H1 (cell line): Measurements from ENCODE around the gene FH. TPM values are rescaled to one million over a fixed set of nuclear protein-coding genes. Genes with fewer than 3 reads are reported as not detected.

Experiments used
- CTCF ChIA-PET: fragments of 300-600 bp; sonication (Branson Sonifier 250); formaldehyde crosslinking; loops from one replicate; lab custom pipeline; 2021; ENCODE audit not compliant: partially characterized antibody; lab: Charles Lee
- POLR2A ChIA-PET: fragments of 300-600 bp; sonication (Branson Sonifier 250); formaldehyde crosslinking; loops from one replicate; lab custom pipeline; 2021; ENCODE audit warnings: inconsistent platforms; ENCODE audit not compliant: partially characterized antibody; lab: Charles Lee
- DNase-seq, 2 experiments: peaks; one replicate each; pipeline versions ENCODE4 v3.0.0 to v3.0.0-alpha.2; 2010 to 2022; ENCODE audit warnings: low spot score in 2 of 2, low read depth in 1 of 2, mixed read lengths in 1 of 2
- FAIRE-seq: peaks from 2 replicates; lab custom pipeline; 2011; peaks lifted over from hg19 to GRCh38; lab: Jason Lieb, UNC
- H2AFZ ChIP-seq: 2 replicates; pipeline ENCODE4 v1.8.1; 2012; ENCODE audit warnings: low read length, inconsistent platforms
- H2AK5ac ChIP-seq: 2 replicates; pipeline ENCODE4 v1.6.1; 2013; ENCODE audit warnings: low read depth, low read length
- H2BK120ac ChIP-seq: replicated peaks from 2 replicates; pipeline ENCODE3; 2013; ENCODE audit warnings: low read depth, low read length, inconsistent platforms
- H2BK12ac ChIP-seq: 2 replicates; pipeline ENCODE4 v1.6.1; 2013; ENCODE audit warnings: low read depth, low read length
- H2BK15ac ChIP-seq: 2 replicates; pipeline ENCODE4 v1.6.1; 2013; ENCODE audit warnings: low read length
- H2BK20ac ChIP-seq: 2 replicates; pipeline ENCODE4 v1.6.1; 2013; ENCODE audit warnings: low read length
- H2BK5ac ChIP-seq: 2 replicates; pipeline ENCODE4 v1.6.1; 2013; ENCODE audit warnings: low read depth, low read length
- H3K14ac ChIP-seq: 2 replicates; pipeline ENCODE4 v1.6.1; 2013; ENCODE audit warnings: inconsistent platforms; ENCODE audit not compliant: insufficient read length
- H3K18ac ChIP-seq: 2 replicates; pipeline ENCODE4 v1.6.1; 2013; ENCODE audit warnings: low read length; ENCODE audit errors: extremely low read depth
- H3K23ac ChIP-seq: 2 replicates; pipeline ENCODE4 v1.6.1; 2013; ENCODE audit warnings: inconsistent platforms; ENCODE audit not compliant: insufficient read length
- H3K23me2 ChIP-seq: 2 replicates; pipeline ENCODE4 v1.6.1; 2013; ENCODE audit warnings: low read depth, low read length
- H3K27ac ChIP-seq: 2 replicates; pipeline ENCODE4 v1.6.1; 2011; ENCODE audit warnings: low read depth, low read length, inconsistent platforms
- H3K27me3 ChIP-seq, 4 experiments: replicated peaks in 1 of 4; 1 replicate in 1 of 4; 2 replicates in 3 of 4; pipeline versions ENCODE4 v1.6.1 to v1.8.1; 2011 to 2013; ENCODE audit warnings: low read length in 3 of 4, mild to moderate bottlenecking in 3 of 4, inconsistent platforms in 2 of 4, mixed read lengths in 2 of 4, moderate library complexity in 1 of 4; ENCODE audit not compliant: control insufficient read depth in 3 of 4, insufficient read depth in 3 of 4; ENCODE audit errors: extremely low read depth in 1 of 4
- H3K36me3 ChIP-seq, 4 experiments: 2 replicates each; pipeline versions ENCODE4 v1.6.1 to v1.8.1; 2011 to 2013; ENCODE audit warnings: mild to moderate bottlenecking in 4 of 4, low read length in 3 of 4, moderate library complexity in 2 of 4, control low read depth in 1 of 4, inconsistent platforms in 1 of 4; ENCODE audit not compliant: insufficient read depth in 4 of 4, control insufficient read depth in 2 of 4
- H3K4ac ChIP-seq: replicated peaks from 2 replicates; pipeline ENCODE3; 2013; ENCODE audit warnings: low read length, low read depth, mixed read lengths, inconsistent platforms; ENCODE audit not compliant: insufficient read length
- H3K4me1 ChIP-seq, 4 experiments: replicated peaks in 1 of 4; 1 replicate in 1 of 4; 2 replicates in 3 of 4; pipeline versions ENCODE4 v1.6.1 to v1.8.1; 2011 to 2013; ENCODE audit warnings: low read length in 3 of 4, inconsistent platforms in 2 of 4, mixed read lengths in 1 of 4; ENCODE audit not compliant: insufficient read depth in 4 of 4, control insufficient read depth in 3 of 4
- H3K4me2 ChIP-seq, 2 experiments: 2 replicates each; pipeline versions ENCODE4 v1.6.1 to v1.8.1; 2011 to 2013; ENCODE audit warnings: low read depth in 2 of 2, low read length in 2 of 2, control low read depth in 1 of 2, inconsistent platforms in 1 of 2, mild to moderate bottlenecking in 1 of 2; ENCODE audit not compliant: insufficient read depth in 1 of 2
- H3K4me3 ChIP-seq, 4 experiments: fragments of 200-600, 300-600 bp in 1 of 4; sonication (generic), shearing (Covaris generic), sonication (Bioruptor Twin) in 1 of 4; 2 replicates each; pipeline versions ENCODE4 v1.5.1 to v1.8.1; 2011 to 2016; ENCODE audit warnings: low read length in 4 of 4, low read depth in 3 of 4, control low read depth in 2 of 4, inconsistent platforms in 2 of 4, mild to moderate bottlenecking in 2 of 4, mixed read lengths in 1 of 4, moderate library complexity in 1 of 4; ENCODE audit not compliant: insufficient read depth in 2 of 4; ENCODE audit errors: extremely low read depth in 1 of 4
- H3K56ac ChIP-seq: replicated peaks from 2 replicates; pipeline ENCODE3; 2013; ENCODE audit warnings: low read depth, mild to moderate bottlenecking, mixed read lengths, low read length, inconsistent platforms; ENCODE audit not compliant: insufficient read length
- H3K79me1 ChIP-seq: 2 replicates; pipeline ENCODE4 v1.6.1; 2013; ENCODE audit warnings: low read depth, low read length, control low read depth
- H3K79me2 ChIP-seq, 2 experiments: 2 replicates each; pipeline versions ENCODE4 v1.6.1 to v1.8.1; 2012 to 2013; ENCODE audit warnings: low read length in 2 of 2, mild to moderate bottlenecking in 2 of 2, inconsistent platforms in 1 of 2; ENCODE audit not compliant: insufficient read depth in 2 of 2, control insufficient read depth in 1 of 2
- H3K9ac ChIP-seq, 4 experiments: replicated peaks in 1 of 4; 1 replicate in 1 of 4; 2 replicates in 3 of 4; pipeline versions ENCODE4 v1.6.1 to v1.8.1; 2011 to 2013; ENCODE audit warnings: low read depth in 3 of 4, low read length in 3 of 4, control low read depth in 2 of 4, mild to moderate bottlenecking in 2 of 4, moderate library complexity in 2 of 4, inconsistent platforms in 1 of 4; ENCODE audit errors: extremely low read depth in 1 of 4
- H3K9me3 ChIP-seq, 2 experiments: 2 replicates each; pipeline versions ENCODE4 v1.6.1 to v1.8.1; 2012 to 2013; ENCODE audit warnings: mild to moderate bottlenecking in 2 of 2, moderate library complexity in 2 of 2, control low read depth in 1 of 2, inconsistent platforms in 1 of 2, low read depth in 1 of 2, low read length in 1 of 2, mixed read lengths in 1 of 2; ENCODE audit not compliant: insufficient read depth in 2 of 2
- H4K20me1 ChIP-seq, 2 experiments: replicated peaks in 1 of 2; 2 replicates each; pipeline versions ENCODE3 to v1.8.1; 2011 to 2013; ENCODE audit warnings: inconsistent platforms in 2 of 2, low read length in 2 of 2, mild to moderate bottlenecking in 1 of 2; ENCODE audit not compliant: insufficient read depth in 2 of 2, control insufficient read depth in 1 of 2
- H4K5ac ChIP-seq: 2 replicates; pipeline ENCODE4 v1.6.1; 2013; ENCODE audit warnings: low read length, low read depth, mixed read lengths, inconsistent platforms; ENCODE audit not compliant: insufficient read length
- H4K8ac ChIP-seq: 2 replicates; pipeline ENCODE4 v1.8.0; 2013; ENCODE audit warnings: mild to moderate bottlenecking, moderate library complexity, low read length, inconsistent platforms; ENCODE audit not compliant: insufficient read depth; ENCODE audit errors: extremely low read depth
- H4K91ac ChIP-seq: replicated peaks from 2 replicates; pipeline ENCODE3; 2013; ENCODE audit warnings: low read length, mixed read lengths, inconsistent platforms; ENCODE audit not compliant: insufficient read length
- CEBPB ChIP-seq: IDR thresholded peaks from 2 replicates; pipeline ENCODE4 v1.6.1; 2012; ENCODE audit warnings: low read depth, low read length
- JUN ChIP-seq: IDR thresholded peaks from 2 replicates; pipeline ENCODE4 v1.6.1; 2011; ENCODE audit warnings: low read depth, mild to moderate bottlenecking, improper control_type of control experiment, low read length
- WGBS, 2 experiments: shearing (Covaris generic) in 1 of 2; methylation state at CpG; one replicate each; pipeline versions ENCODE4 v1.1.6 to v1.1.7; 2013 to 2015; ENCODE audit warnings: low lambda C conversion rate in 2 of 2, mixed read lengths in 2 of 2, inconsistent platforms in 1 of 2, low coverage in 1 of 2, missing lambda C conversion rate in 1 of 2; ENCODE audit not compliant: insufficient replicate concordance in 2 of 2, insufficient coverage in 1 of 2, insufficient read length in 1 of 2; ENCODE audit errors: extremely low coverage in 1 of 2, missing lambda C conversion rate in 1 of 2; 5-methylcytosine and 5-hydroxymethylcytosine counted together
- polyA plus RNA-seq, 7 experiments: library from polyadenylated mRNA; depleted of rRNA in 3 of 7; stranded (reverse) in 5 of 7; unstranded in 2 of 7; fragments of >200 nt in 5 of 7; fragments of 200-250 nt in 2 of 7; gene quantifications; 1 replicate in 5 of 7; 2 replicates in 1 of 7; 4 replicates in 1 of 7; pipeline versions ENCODE4 v1.2.1 to v1.2.3, GENCODE V29; 2011 to 2013; ENCODE audit warnings: missing spikeins in 2 of 7, mixed read lengths in 2 of 7
- total RNA-seq: library from RNA; stranded (reverse); fragmentation: NEBNext Ultra II Directional; extraction: Animal tissue kit (Norgen Biotek cat#: 25700); gene quantifications from 2 replicates; pipeline ENCODE4 v1.2.1, GENCODE V29; 2021
- TF ChIP-seq, protein P1 (sequence below): IDR thresholded peaks from 2 replicates; pipeline ENCODE4 v1.6.1; 2011; ENCODE audit warnings: low read depth, mild to moderate bottlenecking, low read length; ENCODE audit not compliant: insufficient read depth

FH gene
- total and polyA plus RNA-seq, 2 of the 8 experiments (the other 6 are each of a cell fraction or from before 2014, with no cell fraction given) = 45.0 to 81.9 TPM

GRCh38 chr1:241475671-241476070 lies 43.9 kb downstream of the FH start:
- 89% methylated on average over 1 of the region's 1 CpG; no CpG with 5 or more reads in 1 of the 2 experiments for WGBS, 2 experiments
- Histone ChIP-seq H2AFZ (no peak overlapping the region), H3K27me3 (no peaks in the 10 kb centered on the region), H3K4me3 (no peak overlapping the region), H2BK5ac (no peak overlapping the region), H2BK20ac (no peak overlapping the region), H3K23ac (no peak overlapping the region), H3K27ac (no peak overlapping the region), H3K14ac (no peak overlapping the region), H3K36me3 (no peaks in the 10 kb centered on the region), H3K18ac (no peak overlapping the region), H3K4me1 (no peaks in the 10 kb centered on the region), H3K4me2 (no peak overlapping the region), H4K8ac (no peak overlapping the region), H2BK12ac (no peak overlapping the region), H2BK15ac (no peak overlapping the region), H2AK5ac (peak overlapping the region; percentile 39; the same call in 1 of the 2 replicates), H3K79me2 (no peaks in the 10 kb centered on the region), H3K23me2 (peaks cover 3% of the 10 kb centered on the region; the same call in 1 of the 2 replicates), H4K91ac (no peak overlapping the region), H4K5ac (no peak overlapping the region), H3K9ac (no peak overlapping the region), H3K56ac (no peak overlapping the region), H4K20me1 (no peaks in the 10 kb centered on the region), H3K79me1 (no peaks in the 10 kb centered on the region), H2BK120ac (no peak overlapping the region), H3K9me3 (no peaks in the 10 kb centered on the region), H3K4ac (no peak overlapping the region)
- FAIRE-seq = no peak
- no peak for TF ChIP-seq JUN
- TF ChIP-seq, protein P1, sequence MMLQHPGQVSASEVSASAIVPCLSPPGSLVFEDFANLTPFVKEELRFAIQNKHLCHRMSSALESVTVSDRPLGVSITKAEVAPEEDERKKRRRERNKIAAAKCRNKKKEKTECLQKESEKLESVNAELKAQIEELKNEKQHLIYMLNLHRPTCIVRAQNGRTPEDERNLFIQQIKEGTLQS = no peak
- no peak for TF ChIP-seq CEBPB
- no peak for DNase-seq
- CTCF ChIA-PET = interaction anchor here (1.6 kb wide), 1 partner anchor 10 kb away, joined by 6 read pairs; no protein-coding TSS in a partner anchor
- POLR2A ChIA-PET = no interaction called here
